ENCODE measurements around the gene GLI3.

- TF ChIP-seq KAT7 (CRISPR knock-in tag; IDR thresholded peaks at IDR 0.05; ENCODE audit: borderline replicate concordance) (no peak), CTCF (IDR thresholded peaks at IDR 0.05) (no peak), FOXP1 (CRISPR knock-in tag; IDR thresholded peaks at IDR 0.05; ENCODE audit: borderline replicate concordance) (no peak), ATF2 (CRISPR knock-in tag; IDR thresholded peaks at IDR 0.05; ENCODE audit: borderline replicate concordance, low read depth) (no peak), PRRX2 (CRISPR knock-in tag; IDR thresholded peaks at IDR 0.05) (no peak), AFF4 (CRISPR knock-in tag; IDR thresholded peaks at IDR 0.05; ENCODE audit: borderline replicate concordance) (no peak), ESRRA (CRISPR knock-in tag; IDR thresholded peaks at IDR 0.05; ENCODE audit: borderline replicate concordance) (no peak), CREM (CRISPR knock-in tag; IDR thresholded peaks at IDR 0.05) (no peak), ZBTB21 (CRISPR knock-in tag; IDR thresholded peaks at IDR 0.05; ENCODE audit: borderline replicate concordance) (no peak), HMGXB4 (CRISPR knock-in tag; IDR thresholded peaks at IDR 0.05) (no peak)
These were observed 98.3 kb downstream of the GLI3 start for GRCh38 chr7:42138691-42139090.

Data from WTC11 (cell line).